B cell (primary cell): ENCODE data around the gene TIAM1.

Experiments used
- EZH2 ChIP-seq: IDR thresholded peaks from 2 replicates; pipeline ENCODE4 v1.6.1; 2012; ENCODE audit warnings: borderline replicate concordance, low read depth, mild to moderate bottlenecking, moderate library complexity, low read length; ENCODE audit not compliant: insufficient read depth, poor library complexity, severe bottlenecking
- TF ChIP-seq, protein P1 (sequence below): fragments of 200-600 bp; IDR thresholded peaks from one replicate; pipeline ENCODE4 v1.8.0; 2022; ENCODE audit warnings: antibody characterized with exemption, mild to moderate bottlenecking

DNA sequence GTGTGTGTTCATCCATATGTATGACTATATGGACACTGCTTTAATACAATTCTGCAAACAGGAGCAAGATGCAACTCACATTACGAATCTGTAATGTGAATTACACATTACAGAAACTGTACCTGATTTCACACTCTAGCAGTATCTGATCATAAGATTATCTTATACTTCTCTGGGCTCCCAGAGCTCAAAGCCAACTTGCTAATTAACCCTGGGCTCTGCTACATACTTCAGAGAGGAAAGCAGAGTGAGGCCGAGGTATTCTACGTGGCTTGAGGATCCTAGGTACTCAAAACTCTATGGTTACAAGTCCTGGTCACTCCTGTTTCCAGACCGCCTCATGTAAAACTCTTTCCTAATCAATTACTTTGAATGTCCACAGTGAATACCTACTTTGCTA lies 156.6 kb downstream of the TIAM1 start:
- TF ChIP-seq, protein P1, sequence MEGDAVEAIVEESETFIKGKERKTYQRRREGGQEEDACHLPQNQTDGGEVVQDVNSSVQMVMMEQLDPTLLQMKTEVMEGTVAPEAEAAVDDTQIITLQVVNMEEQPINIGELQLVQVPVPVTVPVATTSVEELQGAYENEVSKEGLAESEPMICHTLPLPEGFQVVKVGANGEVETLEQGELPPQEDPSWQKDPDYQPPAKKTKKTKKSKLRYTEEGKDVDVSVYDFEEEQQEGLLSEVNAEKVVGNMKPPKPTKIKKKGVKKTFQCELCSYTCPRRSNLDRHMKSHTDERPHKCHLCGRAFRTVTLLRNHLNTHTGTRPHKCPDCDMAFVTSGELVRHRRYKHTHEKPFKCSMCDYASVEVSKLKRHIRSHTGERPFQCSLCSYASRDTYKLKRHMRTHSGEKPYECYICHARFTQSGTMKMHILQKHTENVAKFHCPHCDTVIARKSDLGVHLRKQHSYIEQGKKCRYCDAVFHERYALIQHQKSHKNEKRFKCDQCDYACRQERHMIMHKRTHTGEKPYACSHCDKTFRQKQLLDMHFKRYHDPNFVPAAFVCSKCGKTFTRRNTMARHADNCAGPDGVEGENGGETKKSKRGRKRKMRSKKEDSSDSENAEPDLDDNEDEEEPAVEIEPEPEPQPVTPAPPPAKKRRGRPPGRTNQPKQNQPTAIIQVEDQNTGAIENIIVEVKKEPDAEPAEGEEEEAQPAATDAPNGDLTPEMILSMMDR, result no peak
- no peak for TF ChIP-seq EZH2
